ENCODE data around the gene A3GALT2.

DNA sequence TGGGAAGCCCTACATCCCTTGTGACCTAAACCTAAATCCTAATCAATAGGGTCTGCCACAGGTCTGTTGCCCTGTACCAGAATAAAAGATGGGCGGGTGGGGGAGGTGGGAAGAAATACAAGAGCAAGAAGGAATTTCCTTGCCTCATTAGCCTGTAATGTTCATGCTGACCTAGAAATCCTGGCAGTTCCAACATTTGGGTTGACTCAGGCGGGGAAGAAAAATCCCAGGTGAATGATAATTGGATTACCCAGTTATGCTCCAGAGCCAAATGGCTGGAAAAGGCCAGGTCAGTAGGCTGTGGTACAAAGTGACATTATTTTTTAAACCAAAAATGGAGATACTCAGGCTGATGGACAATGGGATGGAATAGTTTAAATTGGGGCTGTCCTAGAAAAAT, 27.3 kb upstream of the A3GALT2 start:
- TF ChIP-seq, protein P1, sequence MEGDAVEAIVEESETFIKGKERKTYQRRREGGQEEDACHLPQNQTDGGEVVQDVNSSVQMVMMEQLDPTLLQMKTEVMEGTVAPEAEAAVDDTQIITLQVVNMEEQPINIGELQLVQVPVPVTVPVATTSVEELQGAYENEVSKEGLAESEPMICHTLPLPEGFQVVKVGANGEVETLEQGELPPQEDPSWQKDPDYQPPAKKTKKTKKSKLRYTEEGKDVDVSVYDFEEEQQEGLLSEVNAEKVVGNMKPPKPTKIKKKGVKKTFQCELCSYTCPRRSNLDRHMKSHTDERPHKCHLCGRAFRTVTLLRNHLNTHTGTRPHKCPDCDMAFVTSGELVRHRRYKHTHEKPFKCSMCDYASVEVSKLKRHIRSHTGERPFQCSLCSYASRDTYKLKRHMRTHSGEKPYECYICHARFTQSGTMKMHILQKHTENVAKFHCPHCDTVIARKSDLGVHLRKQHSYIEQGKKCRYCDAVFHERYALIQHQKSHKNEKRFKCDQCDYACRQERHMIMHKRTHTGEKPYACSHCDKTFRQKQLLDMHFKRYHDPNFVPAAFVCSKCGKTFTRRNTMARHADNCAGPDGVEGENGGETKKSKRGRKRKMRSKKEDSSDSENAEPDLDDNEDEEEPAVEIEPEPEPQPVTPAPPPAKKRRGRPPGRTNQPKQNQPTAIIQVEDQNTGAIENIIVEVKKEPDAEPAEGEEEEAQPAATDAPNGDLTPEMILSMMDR (IDR thresholded peaks at IDR 0.05) = no peak
- TF ChIP-seq POLR2A (IDR thresholded peaks at IDR 0.05) = no peak

Measured in uterus (tissue), 2 donors.